Endothelial cell of umbilical vein (primary cell): Measurements from ENCODE around the gene UBE2H. TPM values are rescaled to one million over a fixed set of nuclear protein-coding genes. Genes with fewer than 3 reads are reported as not detected.

Experiments used
- BruUV-seq: library from RNA; stranded (reverse); fragments of 400-500 nt; replicated peaks from 2 replicates; lab custom pipeline; 2021; lab: Mats Ljungman, UMichigan
- CTCF ChIA-PET: fragments of 300-600, 350-600 bp; sonication (Branson Sonifier 250); formaldehyde crosslinking; loops from one replicate; lab custom pipeline; 2021; ENCODE audit warnings: antibody characterized with exemption, inconsistent platforms; lab: Charles Lee
- POLR2A ChIA-PET: fragments of 300-600, 350-600 bp; sonication (Branson Sonifier 250); formaldehyde crosslinking; loops from one replicate; lab custom pipeline; 2021; ENCODE audit warnings: antibody characterized with exemption, inconsistent platforms; lab: Charles Lee
- DNase-seq: peaks from one replicate; pipeline ENCODE4 v3.0.0-alpha.2; 2011; ENCODE audit warnings: low read depth, low spot score
- FAIRE-seq: peaks from 2 replicates; lab custom pipeline; 2011; peaks lifted over from hg19 to GRCh38; lab: Jason Lieb, UNC
- H2AFZ ChIP-seq: 2 replicates; pipeline ENCODE4 v1.6.0; 2012; ENCODE audit warnings: low read depth, low read length, control low read depth, inconsistent platforms
- H3K27ac ChIP-seq: 2 replicates; pipeline ENCODE4 v1.5.1; 2011; ENCODE audit warnings: low read depth, mild to moderate bottlenecking, control low read depth, low read length, moderate library complexity; ENCODE audit not compliant: insufficient read depth
- H3K27me3 ChIP-seq, 2 experiments: 2 replicates each; pipeline versions ENCODE4 v1.6.0 to v1.6.1; 2011; ENCODE audit warnings: low read length in 2 of 2, mixed read lengths in 1 of 2; ENCODE audit not compliant: control insufficient read depth in 2 of 2, insufficient read depth in 2 of 2
- H3K36me3 ChIP-seq, 2 experiments: 2 replicates in 1 of 2; 3 replicates in 1 of 2; pipeline ENCODE4 v1.5.1; 2011; ENCODE audit warnings: low read length in 2 of 2, mild to moderate bottlenecking in 1 of 2, moderate library complexity in 1 of 2; ENCODE audit not compliant: control insufficient read depth in 2 of 2, insufficient read depth in 2 of 2; ENCODE audit errors: extremely low read depth in 1 of 2
- H3K4me1 ChIP-seq: 3 replicates; pipeline ENCODE4 v1.5.1; 2011; ENCODE audit warnings: mild to moderate bottlenecking, low read length; ENCODE audit not compliant: control insufficient read depth, insufficient read depth; ENCODE audit errors: extremely low read depth
- H3K4me2 ChIP-seq: 2 replicates; pipeline ENCODE4 v1.6.1; 2011; ENCODE audit warnings: low read length, control low read depth, mixed read lengths; ENCODE audit not compliant: insufficient read depth
- H3K4me3 ChIP-seq, 3 experiments: fragments of 200-600 bp in 1 of 3; sonication (generic), shearing (Covaris generic) in 1 of 3; replicated peaks in 1 of 3; 2 replicates each; pipeline ENCODE4 v1.5.1; 2011 to 2016; ENCODE audit warnings: control low read depth in 3 of 3, low read length in 3 of 3, mild to moderate bottlenecking in 2 of 3, inconsistent platforms in 1 of 3, low read depth in 1 of 3, moderate library complexity in 1 of 3; ENCODE audit not compliant: insufficient read depth in 1 of 3
- H3K79me2 ChIP-seq: 2 replicates; pipeline ENCODE4 v1.6.0; 2012; ENCODE audit warnings: low read length, inconsistent platforms; ENCODE audit not compliant: control insufficient read depth, insufficient read depth
- H3K9ac ChIP-seq: replicated peaks from 2 replicates; pipeline ENCODE3; 2011; ENCODE audit warnings: low read length, control low read depth; ENCODE audit not compliant: insufficient read depth; ENCODE audit errors: extremely low read depth
- H3K9me1 ChIP-seq: replicated peaks from 3 replicates; pipeline ENCODE4 v1.6.0; 2011; ENCODE audit warnings: mild to moderate bottlenecking, low read length; ENCODE audit not compliant: control insufficient read depth, insufficient read depth; ENCODE audit errors: extremely low read depth
- H3K9me3 ChIP-seq: replicated peaks from 2 replicates; pipeline ENCODE4 v1.5.1; 2012; ENCODE audit warnings: low read length, inconsistent platforms; ENCODE audit not compliant: control insufficient read depth, insufficient read depth
- H4K20me1 ChIP-seq: replicated peaks from 2 replicates; pipeline ENCODE3; 2011; ENCODE audit warnings: mild to moderate bottlenecking, low read length; ENCODE audit not compliant: control insufficient read depth, insufficient read depth; ENCODE audit errors: extremely low read depth
- CTCF ChIP-seq, 2 donors: IDR thresholded peaks; 1 replicate in 1 of 2; 2 replicates in 1 of 2; pipeline ENCODE4 v1.5.1; 2011; ENCODE audit warnings: low read length in 2 of 2, mild to moderate bottlenecking in 2 of 2, moderate library complexity in 2 of 2, control low read depth in 1 of 2, inconsistent platforms in 1 of 2, low read depth in 1 of 2; ENCODE audit not compliant: insufficient read depth in 1 of 2; ENCODE audit errors: extremely low read depth in 1 of 2
- EZH2 ChIP-seq: IDR thresholded peaks from 2 replicates; pipeline ENCODE4 v1.6.1; 2012; ENCODE audit warnings: borderline replicate concordance, low read depth, mild to moderate bottlenecking, moderate library complexity, low read length, inconsistent platforms; ENCODE audit not compliant: severe bottlenecking
- FOS ChIP-seq: IDR thresholded peaks from 2 replicates; pipeline ENCODE4 v1.6.1; 2011; ENCODE audit warnings: mild to moderate bottlenecking, low read length, moderate library complexity, borderline replicate concordance; ENCODE audit not compliant: insufficient read depth
- GATA2 ChIP-seq: IDR thresholded peaks from 2 replicates; pipeline ENCODE4 v1.7.0; 2011; ENCODE audit warnings: low read depth, mild to moderate bottlenecking, moderate library complexity, mixed read lengths, low read length; ENCODE audit not compliant: insufficient read length, insufficient read depth
- JUN ChIP-seq: IDR thresholded peaks from 2 replicates; pipeline ENCODE4 v1.6.1; 2011; ENCODE audit warnings: borderline replicate concordance, low read depth; ENCODE audit not compliant: insufficient read length, insufficient read depth
- MAX ChIP-seq: IDR thresholded peaks from 2 replicates; pipeline ENCODE4 v1.6.1; 2011; ENCODE audit not compliant: insufficient read depth, insufficient read length
- MYC ChIP-seq: IDR thresholded peaks from one replicate; pipeline ENCODE4 v1.6.1; 2011; ENCODE audit warnings: mild to moderate bottlenecking, low read depth, low read length
- POLR2A ChIP-seq: IDR thresholded peaks from 2 replicates; pipeline ENCODE4 v1.6.1; 2012; ENCODE audit warnings: low read depth, mild to moderate bottlenecking, control low read depth, low read length
- POLR2AphosphoS5 ChIP-seq: IDR thresholded peaks from 2 replicates; pipeline ENCODE4 v1.6.1; 2012; ENCODE audit warnings: low read depth, mild to moderate bottlenecking, control low read depth, low read length, moderate library complexity; ENCODE audit not compliant: insufficient read depth
- dilution Hi-C: fragments of 300-500 bp; cut with MboI; formaldehyde crosslinking; loops from one replicate; pipeline ENCODE4 v1.15.0; 2019; ENCODE audit warnings: low sequenced_read_pairs; ENCODE audit not compliant: extremely low pct_ligation_motif_present
- intact Hi-C: fragments of 100-400 bp; cut with micrococcal nuclease; formaldehyde crosslinking; loops from one replicate; pipeline ENCODE4 v1.10.0; 2022
- polyA plus RNA-seq, 4 experiments: library from polyadenylated mRNA; depleted of rRNA in 3 of 4; stranded (reverse) in 3 of 4; unstranded in 1 of 4; fragments of >200 nt; gene quantifications; 2 replicates each; pipeline versions ENCODE4 v1.2.1 to v1.2.3, GENCODE V29; 2011 to 2012; ENCODE audit warnings: missing spikeins in 1 of 4
- total RNA-seq: library from RNA; stranded (reverse); gene quantifications from 2 replicates; pipeline ENCODE4 v1.2.3, GENCODE V29; 2021

The UBE2H gene
- total and polyA plus RNA-seq, 2 donors (not counting 3 experiments of a cell fraction or from before 2014, with no cell fraction given), result 51.7 to 90.1 TPM

DNA sequence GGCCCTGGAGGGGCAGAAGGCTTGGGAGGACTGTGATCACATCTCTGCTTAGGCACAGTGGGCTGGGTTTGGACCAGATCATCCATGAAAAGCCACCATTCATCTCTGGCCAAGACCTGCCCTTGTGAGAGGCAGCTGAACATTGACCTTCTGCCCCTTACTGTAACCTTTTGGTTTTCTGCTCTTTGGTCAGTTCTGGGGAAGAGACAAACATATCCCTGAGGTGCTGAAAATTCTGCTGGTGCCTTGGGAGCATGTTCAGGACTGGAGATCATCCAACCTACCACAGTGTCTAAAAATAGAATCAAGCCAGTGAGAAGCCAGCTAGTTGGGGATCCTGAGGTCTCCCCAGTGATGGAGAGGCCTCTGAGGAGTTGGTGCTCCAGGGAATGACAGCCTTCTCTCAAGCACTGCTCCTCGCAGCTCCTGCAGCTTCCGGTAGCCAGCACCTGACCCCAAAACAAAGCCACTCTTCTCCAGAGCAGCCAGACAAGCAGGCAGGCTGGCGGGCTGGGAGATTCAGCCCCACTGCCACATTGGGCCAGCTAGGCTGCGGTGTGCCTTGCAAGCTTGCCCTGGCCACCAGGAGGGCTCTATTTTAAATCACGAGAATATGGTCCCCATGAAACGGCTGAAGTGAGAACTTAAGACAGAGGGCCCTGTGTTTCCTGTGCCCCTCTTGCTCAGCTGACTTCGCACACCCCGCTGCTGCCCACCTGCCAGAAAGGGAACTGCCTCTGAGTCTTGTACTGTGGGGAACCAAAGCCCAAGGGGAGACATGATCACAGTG lies 37.8 kb upstream of the UBE2H start:
- Histone ChIP-seq H3K4me2 (no peak overlapping the region), H3K9me3 (no peaks in the 10 kb centered on the region), H3K27me3 (no peaks in the 10 kb centered on the region), H2AFZ (no peak overlapping the region), H3K9me1 (no peaks in the 10 kb centered on the region), H3K79me2 (no peaks in the 10 kb centered on the region), H3K9ac (no peak overlapping the region), H3K27ac (no peak overlapping the region), H4K20me1 (no peaks in the 10 kb centered on the region), H3K4me3 (no peak overlapping the region), H3K4me1 (no peaks in the 10 kb centered on the region), H3K36me3 (no peaks in the 10 kb centered on the region)
- dilution Hi-C loops, result no loop called here
- TF ChIP-seq POLR2AphosphoS5, result no peak
- no peak for TF ChIP-seq GATA2
- CTCF ChIA-PET, result no interaction called here
- DNase-seq (no peak), FAIRE-seq (no peak)
- intact Hi-C loops, result no loop called here
- BruUV-seq, result no TSS peak
- POLR2A ChIA-PET, result no interaction called here

DNA sequence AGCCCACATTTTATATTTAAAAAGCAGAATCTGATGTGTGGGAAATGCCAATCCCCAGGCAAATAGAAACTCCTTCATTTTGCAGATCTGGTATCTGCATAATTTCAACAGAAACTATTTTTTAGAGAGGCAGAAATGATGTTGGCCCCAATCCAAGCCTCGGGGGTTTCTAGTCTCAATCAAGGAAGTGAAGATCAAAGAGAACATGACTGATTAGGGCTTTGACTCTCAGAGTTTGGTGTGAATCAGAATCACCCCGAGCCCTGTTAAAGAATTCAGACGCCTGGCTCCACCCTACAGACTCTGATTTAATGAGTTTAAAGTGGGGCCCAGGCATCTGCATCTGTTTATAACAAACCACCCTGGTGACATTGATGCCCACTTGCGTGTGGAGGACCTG lies 36.7 kb upstream of the UBE2H start:
- no peak overlapping the region for H3K4me3 ChIP-seq
- H2AFZ ChIP-seq, result no peak overlapping the region
- intact Hi-C loops, result no loop called here
- H4K20me1 ChIP-seq, result no peaks in the 10 kb centered on the region
- no peak for TF ChIP-seq MAX
- no peak for TF ChIP-seq POLR2AphosphoS5
- no peak for TF ChIP-seq POLR2A
- no peak for TF ChIP-seq EZH2
- no peak for TF ChIP-seq MYC
- no peak for TF ChIP-seq JUN
- TF ChIP-seq CTCF (IDR thresholded peaks at IDR 0.05; ENCODE audit: extremely low read depth in 1 of 2, insufficient read depth in 1 of 2, low read depth in 1 of 2, low read length in 2 of 2), result no peak
- no peak for TF ChIP-seq GATA2
- no peak for TF ChIP-seq FOS
- H3K4me2 ChIP-seq, result no peak overlapping the region
- H3K36me3 ChIP-seq, result no peaks in the 10 kb centered on the region
- no peaks in the 10 kb centered on the region for H3K9me3 ChIP-seq
- FAIRE-seq (peak; percentile 4), DNase-seq (no peak)
- no TSS peak for BruUV-seq
- no peaks in the 10 kb centered on the region for H3K9me1 ChIP-seq
- H3K4me1 ChIP-seq, result peaks cover 2% of the 10 kb centered on the region
- no peak overlapping the region for H3K9ac ChIP-seq
- CTCF ChIA-PET, result no interaction called here
- POLR2A ChIA-PET, result no interaction called here
- H3K79me2 ChIP-seq, result no peaks in the 10 kb centered on the region
- no peaks in the 10 kb centered on the region for H3K27me3 ChIP-seq
- H3K27ac ChIP-seq, result no peak overlapping the region
- dilution Hi-C loops, result no loop called here
